HCT116 (cell line): ENCODE results near the gene PRICKLE2. TPM values are rescaled to one million over a fixed set of nuclear protein-coding genes. Genes with fewer than 3 reads are reported as not detected.

Source experiments
- ATAC-seq: fragments of 200-7000 bp; cut with Tn5 transposase; 2 replicates; pipeline ENCODE4 v1.9.1; 2020; ENCODE audit warnings: mild to moderate bottlenecking, moderate library complexity
- BruUV-seq: library from RNA; stranded (reverse); fragments of 400-500 nt; replicated peaks from 2 replicates; lab custom pipeline; 2021; lab: Mats Ljungman, UMichigan
- CTCF ChIA-PET: fragments of 300-600 bp; sonication (Branson Sonifier 250); formaldehyde crosslinking; loops from one replicate; lab custom pipeline; 2021; ENCODE audit warnings: antibody characterized with exemption; lab: Charles Lee
- POLR2A ChIA-PET: fragments of 300-600, 350-600 bp; sonication (Branson Sonifier 250); formaldehyde crosslinking; loops from one replicate; lab custom pipeline; 2021; ENCODE audit warnings: antibody characterized with exemption; lab: Charles Lee
- RAD21 ChIA-PET, 2 experiments: fragments of 300-600 bp; sonication (Branson Sonifier 250); formaldehyde crosslinking; loops; one replicate each; lab custom pipeline; 2023; ENCODE audit warnings: low total read pairs in 2 of 2; ENCODE audit not compliant: uncharacterized antibody in 2 of 2, unreplicated experiment in 2 of 2, low non-redundant PET in 1 of 2; lab: Charles Lee
- DNase-seq: peaks from one replicate; pipeline ENCODE4 v3.0.0-alpha.2; 2010; ENCODE audit warnings: low read depth, low spot score
- H2AFZ ChIP-seq: fragments of 200-600 bp; shearing (Covaris generic), sonication (generic); 2 replicates; pipeline ENCODE4 v1.6.1; 2017; ENCODE audit warnings: low read depth, mixed run types, mixed read lengths, antibody characterized with exemption, low read length; ENCODE audit not compliant: poor library complexity, severe bottlenecking
- H3K27ac ChIP-seq: 2 replicates; pipeline ENCODE4 v1.5.1; 2012; ENCODE audit warnings: low read depth, low read length
- H3K27me3 ChIP-seq: fragments of 200-600 bp; sonication (generic); 2 replicates; pipeline ENCODE4 v1.6.1; 2016; ENCODE audit warnings: mixed run types, low read length, mixed read lengths; ENCODE audit not compliant: insufficient read depth
- H3K36me3 ChIP-seq, 2 experiments: fragments of 200-500 bp in 1 of 2; fragments of 200-600 bp in 1 of 2; sonication (Bioruptor generic) in 1 of 2; sonication (generic) in 1 of 2; 2 replicates each; pipeline versions ENCODE4 v1.5.1 to v1.6.1; 2014 to 2016; ENCODE audit warnings: low read length in 2 of 2, inconsistent platforms in 1 of 2, mixed read lengths in 1 of 2, mixed run types in 1 of 2; ENCODE audit not compliant: insufficient read depth in 2 of 2, control insufficient read depth in 1 of 2
- H3K4me1 ChIP-seq, 2 experiments: fragments of 200-600 bp in 1 of 2; sonication (generic) in 1 of 2; 2 replicates each; pipeline versions ENCODE4 v1.5.1 to v1.6.1; 2012 to 2017; ENCODE audit warnings: low read length in 2 of 2, inconsistent platforms in 1 of 2, mild to moderate bottlenecking in 1 of 2, mixed read lengths in 1 of 2, mixed run types in 1 of 2, moderate library complexity in 1 of 2; ENCODE audit not compliant: insufficient read depth in 2 of 2, control insufficient read depth in 1 of 2
- H3K4me2 ChIP-seq: fragments of 200-600 bp; sonication (generic); 2 replicates; pipeline ENCODE4 v1.6.1; 2017; ENCODE audit warnings: mixed run types, low read length, mixed read lengths
- H3K4me3 ChIP-seq, 2 experiments: fragments of 200-600 bp in 1 of 2; sonication (generic) in 1 of 2; replicated peaks in 1 of 2; 2 replicates each; pipeline ENCODE4 v1.5.1; 2011 to 2016; ENCODE audit warnings: low read length in 2 of 2, control low read depth in 1 of 2, low read depth in 1 of 2, mild to moderate bottlenecking in 1 of 2, mixed read lengths in 1 of 2, mixed run types in 1 of 2
- H3K79me2 ChIP-seq: fragments of 200-600 bp; sonication (generic); 2 replicates; pipeline ENCODE4 v1.6.1; 2017; ENCODE audit warnings: mild to moderate bottlenecking, mixed run types, low read length, moderate library complexity, mixed read lengths; ENCODE audit not compliant: insufficient read depth
- H3K9ac ChIP-seq: fragments of 200-600 bp; sonication (generic); 2 replicates; pipeline ENCODE4 v1.6.1; 2016; ENCODE audit warnings: low read length, mixed read lengths
- H3K9me2 ChIP-seq: fragments of 200-600 bp; sonication (generic), shearing (Covaris generic); 2 replicates; pipeline ENCODE4 v1.6.1; 2017; ENCODE audit warnings: mixed run types, mild to moderate bottlenecking, moderate library complexity; ENCODE audit not compliant: insufficient read depth
- H3K9me3 ChIP-seq, 2 experiments: fragments of 200-500 bp in 1 of 2; fragments of 200-600 bp in 1 of 2; sonication (Bioruptor generic) in 1 of 2; sonication (generic) in 1 of 2; 2 replicates each; pipeline ENCODE4 v1.6.1; 2014 to 2017; ENCODE audit warnings: low read length in 2 of 2, mixed read lengths in 2 of 2, inconsistent platforms in 1 of 2, low read depth in 1 of 2, mild to moderate bottlenecking in 1 of 2, mixed run types in 1 of 2, moderate library complexity in 1 of 2; ENCODE audit not compliant: control insufficient read depth in 1 of 2, insufficient read depth in 1 of 2
- H4K20me1 ChIP-seq: fragments of 200-600 bp; sonication (generic), shearing (Covaris generic); 2 replicates; pipeline ENCODE4 v1.6.1; 2017; ENCODE audit warnings: mixed run types, mild to moderate bottlenecking, moderate library complexity; ENCODE audit not compliant: insufficient read depth
- ATF3 ChIP-seq: IDR thresholded peaks from 2 replicates; pipeline ENCODE4 v1.6.1; 2012
- CBX3 ChIP-seq: IDR thresholded peaks from 2 replicates; pipeline ENCODE4 v1.6.1; 2012; ENCODE audit warnings: low read depth
- ELF1 ChIP-seq: IDR thresholded peaks from 2 replicates; pipeline ENCODE4 v1.6.1; 2012; ENCODE audit warnings: low read depth, borderline replicate concordance
- FOSL1 ChIP-seq: IDR thresholded peaks from 2 replicates; pipeline ENCODE4 v1.6.1; 2012; ENCODE audit warnings: low read depth
- JUND ChIP-seq: IDR thresholded peaks from 2 replicates; pipeline ENCODE4 v1.6.1; 2012
- POLR2A ChIP-seq: IDR thresholded peaks from 2 replicates; pipeline ENCODE4 v1.7.0; 2011; ENCODE audit warnings: borderline replicate concordance; ENCODE audit not compliant: insufficient read depth, insufficient read length; ENCODE audit errors: extremely low read depth
- RAD21 ChIP-seq: IDR thresholded peaks from 2 replicates; pipeline ENCODE4 v1.6.1; 2012; ENCODE audit warnings: low read depth, mild to moderate bottlenecking
- REST ChIP-seq: IDR thresholded peaks from 2 replicates; pipeline ENCODE4 v1.6.1; 2012; ENCODE audit warnings: low read depth
- SRF ChIP-seq: IDR thresholded peaks from 2 replicates; pipeline ENCODE4 v1.6.1; 2012; ENCODE audit warnings: low read depth
- TCF7L2 ChIP-seq: IDR thresholded peaks from 2 replicates; pipeline ENCODE4 v1.7.0; 2011; ENCODE audit warnings: borderline replicate concordance, inconsistent platforms; ENCODE audit not compliant: insufficient read depth, insufficient read length; ENCODE audit errors: extremely low read depth
- ZFX ChIP-seq: fragments of 450-650 bp; IDR thresholded peaks from 2 replicates; pipeline ENCODE4 v1.6.1; 2017
- ZNF274 ChIP-seq: fragments of 200-500 bp; sonication (Bioruptor generic); IDR thresholded peaks from 2 replicates; pipeline ENCODE4 v1.6.1; 2014; ENCODE audit warnings: mild to moderate bottlenecking, low read depth, low read length, inconsistent platforms
- intact Hi-C: fragments of 100-400 bp; cut with micrococcal nuclease; formaldehyde crosslinking; loops from 2 replicates; pipeline ENCODE4 v1.10.0; 2022
- total RNA-seq: library from RNA; stranded (reverse); gene quantifications from one replicate; pipeline ENCODE4 v1.2.1, GENCODE V29; 2021; ENCODE audit not compliant: unreplicated experiment

Gene PRICKLE2
- total RNA-seq, 1 experiment from 2014 or later, result 0.05 TPM

- intact Hi-C loops, result loop anchor here (10.0 kb wide), 1 partner anchor 224 kb away; no protein-coding TSS in a partner anchor
- POLR2A ChIA-PET, result no interaction called here
- no peaks in the 10 kb centered on the region for H3K79me2 ChIP-seq
Measured at GRCh38 chr3:64260431-64260830, 35.2 kb upstream of the PRICKLE2 start.

GRCh38 chr3:64259636-64260035 lies 34.4 kb upstream of the PRICKLE2 start:
- Histone ChIP-seq H3K79me2 (no peaks in the 10 kb centered on the region), H3K9me3 (no peaks in the 10 kb centered on the region), H3K9ac (no peak overlapping the region), H3K9me2 (no peaks in the 10 kb centered on the region), H3K27ac (no peak overlapping the region), H3K27me3 (peaks cover 22% of the 10 kb centered on the region), H3K4me3 (no peak overlapping the region), H3K4me1 (no peaks in the 10 kb centered on the region), H3K4me2 (no peak overlapping the region), H4K20me1 (no peaks in the 10 kb centered on the region), H3K36me3 (no peaks in the 10 kb centered on the region), H2AFZ (no peak overlapping the region)
- ATAC-seq (no peak), DNase-seq (no peak)
- no peak for TF ChIP-seq JUND
- no peak for TF ChIP-seq REST
- TF ChIP-seq ELF1, result no peak
- TF ChIP-seq CBX3, result no peak
- no peak for TF ChIP-seq ATF3
- TF ChIP-seq SRF, result no peak
- TF ChIP-seq ZFX, result no peak
- TF ChIP-seq FOSL1, result no peak
- no peak for TF ChIP-seq ZNF274
- TF ChIP-seq TCF7L2, result no peak
- TF ChIP-seq RAD21, result no peak
- no peak for TF ChIP-seq POLR2A
- no TSS peak for BruUV-seq
- CTCF ChIA-PET, result no interaction called here
- POLR2A ChIA-PET, result no interaction called here
- intact Hi-C loops, result loop anchor here (10.0 kb wide), 1 partner anchor 225 kb away; no protein-coding TSS in a partner anchor
- RAD21 ChIA-PET, result no interaction called here

More at GRCh38 chr3:64260431-64260830, 35.2 kb upstream of the PRICKLE2 start:
- RAD21 ChIA-PET, result no interaction called here
- H3K9ac ChIP-seq, result no peak overlapping the region
- no TSS peak for BruUV-seq
- no peak overlapping the region for H3K4me3 ChIP-seq
- H3K4me1 ChIP-seq, result no peaks in the 10 kb centered on the region
- H3K9me3 ChIP-seq, result no peaks in the 10 kb centered on the region
- no peak for TF ChIP-seq RAD21
- no peak for ATAC-seq
- H3K9me2 ChIP-seq, result no peaks in the 10 kb centered on the region
- H2AFZ ChIP-seq, result no peak overlapping the region
- no peak overlapping the region for H3K4me2 ChIP-seq
- DNase-seq, result no peak
- no peaks in the 10 kb centered on the region for H4K20me1 ChIP-seq
- H3K36me3 ChIP-seq, result no peaks in the 10 kb centered on the region
- H3K27ac ChIP-seq, result no peak overlapping the region
- peaks cover 25% of the 10 kb centered on the region for H3K27me3 ChIP-seq
- CTCF ChIA-PET, result no interaction called here
